Stomach smooth muscle (tissue), 2 donors: ENCODE measurements around the gene CCDC93.
"Not testable (repeated sequence)": the region's sequence is repeated elsewhere in the genome, so short reads cannot be mapped to it uniquely, and the experiment has no call there.

Source experiments
- H3K27ac ChIP-seq: one replicate; pipeline ENCODE4 v1.7.0; 2013; ENCODE audit warnings: mild to moderate bottlenecking, low read length, inconsistent platforms
- H3K27me3 ChIP-seq, 2 donors: one replicate each; pipeline ENCODE4 v1.7.0; 2013; ENCODE audit warnings: low read length in 2 of 2; ENCODE audit not compliant: insufficient read depth in 2 of 2, control insufficient read depth in 1 of 2
- H3K36me3 ChIP-seq, 2 donors: one replicate each; pipeline ENCODE4 v1.7.0; 2013; ENCODE audit warnings: low read length in 2 of 2; ENCODE audit not compliant: control insufficient read depth in 2 of 2, insufficient read depth in 2 of 2
- H3K4me1 ChIP-seq: one replicate; pipeline ENCODE4 v1.7.0; 2013; ENCODE audit warnings: low read length; ENCODE audit not compliant: control insufficient read depth, insufficient read depth
- H3K4me3 ChIP-seq, 2 donors: one replicate each; pipeline ENCODE4 v1.7.0; 2013; ENCODE audit warnings: low read length in 2 of 2
- H3K9ac ChIP-seq, 2 donors: one replicate each; pipeline ENCODE4 v1.7.0; 2013; ENCODE audit warnings: low read length in 2 of 2, mild to moderate bottlenecking in 1 of 2
- H3K9me3 ChIP-seq, 2 donors: one replicate each; pipeline ENCODE4 v1.7.0; 2013; ENCODE audit warnings: low read length in 2 of 2; ENCODE audit not compliant: control insufficient read depth in 2 of 2
- donor health status: healthy.
- donor health status: Pancreatic carcinoma.

Gene CCDC93

DNA sequence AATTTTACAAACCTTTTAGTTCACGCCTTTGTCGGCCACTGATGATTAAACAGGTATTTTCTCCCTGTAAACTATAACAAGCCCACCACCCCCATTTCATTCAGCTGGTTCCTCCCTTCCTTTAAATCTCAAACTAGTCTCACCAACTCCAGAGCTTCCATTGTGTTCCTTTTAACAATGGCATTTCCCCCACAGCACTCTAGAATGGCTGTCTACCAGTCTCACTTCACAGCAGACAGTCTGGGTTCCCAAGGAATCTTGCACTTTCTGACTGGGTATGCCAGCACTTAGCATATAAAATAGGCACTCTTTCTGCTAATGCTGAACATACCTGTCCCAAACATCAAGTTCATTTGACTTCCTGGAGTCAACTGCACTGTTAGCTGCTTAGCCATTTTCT is 75.3 kb downstream of the CCDC93 start:
- peaks cover 65 to 72% of the 10 kb centered on the region in 2 donors for H3K36me3 ChIP-seq

DNA sequence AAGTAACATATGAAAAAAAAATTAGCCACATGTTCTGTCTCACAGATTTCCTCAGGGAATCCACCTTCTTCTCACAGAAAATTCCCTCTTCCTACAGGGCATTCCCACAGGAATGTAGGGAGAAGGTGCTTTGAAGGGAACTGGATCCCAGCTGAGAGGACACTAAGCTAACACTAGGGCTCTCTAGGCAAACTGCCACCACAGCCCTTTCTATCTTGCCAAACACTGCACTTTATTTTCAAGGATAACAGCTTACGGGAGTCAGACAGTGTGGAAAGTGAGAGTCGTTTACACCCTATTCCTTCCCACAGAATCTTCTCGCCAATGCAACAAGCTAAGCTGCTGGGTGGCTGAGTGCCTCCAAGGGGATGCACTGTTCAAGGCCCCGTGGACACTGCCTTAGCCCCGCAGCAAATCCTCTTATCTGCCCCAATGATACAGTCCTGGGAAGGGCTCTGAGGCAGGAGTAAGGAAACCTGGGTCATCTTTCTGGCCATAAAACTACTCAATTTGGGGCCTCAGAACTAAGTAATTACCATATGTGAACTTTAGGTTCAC is 76.9 kb downstream of the CCDC93 start:
- Histone ChIP-seq H3K36me3 (peaks cover 76 to 82% of the 10 kb centered on the region in 2 donors), H3K4me1 (no peaks in the 10 kb centered on the region), H3K9me3 (no peaks in the 10 kb centered on the region), H3K4me3 (no peak overlapping the region), H3K9ac (no peak overlapping the region), H3K27me3 (no peaks in the 10 kb centered on the region), H3K27ac (no peak overlapping the region)

More for the DNA sequence above, 75.3 kb downstream of the CCDC93 start:
- H3K27ac ChIP-seq, result no peak overlapping the region
- no peaks in the 10 kb centered on the region for H3K9me3 ChIP-seq
- no peak overlapping the region for H3K4me3 ChIP-seq
- no peaks in the 10 kb centered on the region for H3K4me1 ChIP-seq
- no peak overlapping the region for H3K9ac ChIP-seq
- no peaks in the 10 kb centered on the region for H3K27me3 ChIP-seq

DNA sequence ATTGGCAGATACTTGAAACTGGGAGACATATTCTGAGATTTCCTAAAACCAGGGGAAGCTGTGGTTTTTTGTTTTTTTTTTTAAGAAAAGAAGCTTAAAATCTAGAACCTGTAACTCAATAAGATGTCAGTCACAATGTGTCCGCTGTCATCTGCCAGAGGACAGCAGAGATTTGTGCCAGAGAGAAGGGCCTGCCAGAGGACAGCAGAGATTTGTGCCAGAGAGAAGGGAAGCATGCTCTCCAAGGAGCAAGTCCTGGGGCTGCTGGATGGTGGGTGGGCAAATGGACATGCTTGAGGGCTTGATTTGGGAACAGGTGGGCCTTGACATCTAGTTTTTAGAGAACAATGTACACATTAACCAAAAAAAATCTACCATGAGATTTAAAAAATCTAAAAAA is 77.9 kb downstream of the CCDC93 start:
- Histone ChIP-seq H3K27ac (no peak overlapping the region), H3K9me3 (no peaks in the 10 kb centered on the region), H3K36me3 (peaks cover 80 to 82% of the 10 kb centered on the region in 2 donors), H3K9ac (no peak overlapping the region), H3K27me3 (no peaks in the 10 kb centered on the region), H3K4me3 (no peak overlapping the region), H3K4me1 (no peaks in the 10 kb centered on the region)

DNA sequence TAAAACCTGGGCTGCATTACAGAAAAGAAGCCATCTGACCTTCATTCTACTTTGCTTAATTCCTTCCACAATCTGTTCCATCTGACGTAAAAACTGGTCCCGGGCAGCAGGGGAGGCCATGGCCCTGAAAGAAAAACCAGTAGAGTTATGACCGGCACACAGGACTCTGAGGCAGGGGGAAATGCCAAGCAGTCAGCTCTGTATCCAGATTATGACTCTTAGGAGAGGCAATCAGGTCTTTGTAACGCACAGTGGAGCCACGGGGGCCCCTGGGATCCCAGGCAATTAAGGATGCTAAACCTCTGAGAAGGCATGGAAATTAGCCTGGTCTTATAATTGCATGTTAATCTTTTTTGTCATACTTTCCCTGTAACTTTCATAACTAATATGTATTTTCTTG is 78.4 kb downstream of the CCDC93 start:
- no peak overlapping the region for H3K4me3 ChIP-seq
- H3K9me3 ChIP-seq, result no peaks in the 10 kb centered on the region
- no peaks in the 10 kb centered on the region for H3K27me3 ChIP-seq
- no peaks in the 10 kb centered on the region for H3K4me1 ChIP-seq
- no peak overlapping the region for H3K9ac ChIP-seq
- H3K36me3 ChIP-seq, result peaks cover 80 to 82% of the 10 kb centered on the region in 2 donors
- H3K27ac ChIP-seq, result no peak overlapping the region

DNA sequence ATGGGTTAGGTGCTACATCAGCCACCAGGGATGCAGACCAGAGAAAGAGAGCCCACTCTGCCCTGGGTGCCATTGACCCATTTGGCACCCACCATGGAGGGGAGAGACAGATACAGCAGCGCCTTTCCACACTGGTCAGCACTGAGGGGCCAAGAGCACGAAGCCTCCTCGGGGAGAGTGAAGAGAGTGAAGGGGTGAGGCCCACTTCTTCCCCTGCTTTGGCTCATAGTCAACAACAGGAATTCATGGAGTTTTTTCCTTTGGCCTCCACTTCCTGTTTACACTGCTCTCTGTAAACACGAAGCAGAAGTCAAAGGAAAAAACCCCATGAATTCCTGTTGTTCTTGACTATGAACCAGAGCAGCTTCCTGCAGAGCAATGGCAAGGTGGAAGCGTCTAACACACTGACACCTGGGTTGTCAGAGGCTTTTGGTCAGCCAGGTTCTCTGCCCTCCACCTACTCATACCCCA is 80.0 kb downstream of the CCDC93 start:
- no peaks in the 10 kb centered on the region for H3K27me3 ChIP-seq
- no peak overlapping the region for H3K27ac ChIP-seq
- H3K9ac ChIP-seq, result no peak overlapping the region
- H3K4me1 ChIP-seq, result no peaks in the 10 kb centered on the region
- H3K4me3 ChIP-seq, result no peak overlapping the region
- H3K9me3 ChIP-seq, result no peaks in the 10 kb centered on the region
- peaks cover 77 to 80% of the 10 kb centered on the region in 2 donors for H3K36me3 ChIP-seq

DNA sequence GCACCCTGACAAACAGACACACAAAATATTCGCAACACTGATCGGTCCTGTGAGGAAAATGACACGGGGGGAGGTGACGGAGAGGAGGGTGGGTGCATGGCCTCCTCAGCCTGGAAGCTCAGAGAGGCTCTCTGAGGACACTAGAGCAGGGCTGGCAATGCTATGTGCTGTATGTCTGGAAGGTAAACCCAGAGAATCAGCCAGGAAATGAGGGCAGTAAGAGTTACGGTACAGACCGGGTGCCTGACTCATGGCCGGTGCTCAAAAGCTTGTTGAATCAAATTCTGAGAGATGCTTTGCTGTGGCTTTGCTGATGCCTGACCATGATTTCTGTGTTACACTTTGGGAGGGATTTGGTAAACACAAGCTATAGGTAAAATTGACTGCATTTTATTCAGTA is 81.9 kb downstream of the CCDC93 start:
- Histone ChIP-seq H3K27ac (no peak overlapping the region), H3K9ac (no peak overlapping the region), H3K4me3 (no peak overlapping the region), H3K4me1 (no peaks in the 10 kb centered on the region), H3K27me3 (no peaks in the 10 kb centered on the region), H3K36me3 (peaks cover 63 to 67% of the 10 kb centered on the region in 2 donors), H3K9me3 (no peaks in the 10 kb centered on the region)

DNA sequence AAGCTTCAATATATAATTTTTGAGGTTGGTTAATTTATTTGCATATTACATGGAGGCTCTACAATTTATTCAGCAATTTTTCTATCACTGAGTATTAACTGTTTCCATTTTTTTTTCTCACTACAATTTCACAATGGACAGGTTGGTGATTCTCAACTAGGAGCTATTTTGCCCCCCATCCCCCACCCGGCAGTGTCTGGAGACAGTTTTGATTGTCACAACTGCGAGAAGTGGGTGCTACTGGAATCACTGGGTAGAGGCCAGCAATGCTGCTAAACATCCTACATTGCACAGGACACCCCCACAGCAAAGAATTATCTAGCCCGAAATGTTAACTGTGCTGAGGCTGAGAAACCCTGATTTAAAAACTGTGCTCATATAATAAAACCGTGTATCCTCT is 82.6 kb downstream of the CCDC93 start:
- Histone ChIP-seq H3K36me3 (peaks cover 57 to 60% of the 10 kb centered on the region in 2 donors), H3K27me3 (no peaks in the 10 kb centered on the region), H3K9ac (no peak overlapping the region)

DNA sequence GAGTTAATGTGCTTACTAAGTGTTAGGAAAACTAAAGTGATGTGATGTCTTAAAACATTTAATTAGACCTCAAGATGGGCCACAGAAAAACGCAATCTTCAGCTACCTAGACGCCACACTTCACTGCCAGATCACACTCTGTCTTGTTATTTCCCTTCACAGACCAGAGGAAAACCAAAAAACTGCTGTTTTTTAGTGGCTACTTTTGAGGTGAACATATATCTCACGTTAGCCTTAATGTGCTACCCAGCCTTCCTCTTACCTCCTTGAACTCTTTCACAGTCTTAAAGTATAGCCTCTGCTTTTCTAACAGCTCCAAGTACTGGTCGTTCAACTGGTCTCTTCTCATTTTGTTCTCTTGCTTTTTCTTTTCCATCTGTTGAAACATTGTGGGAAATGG is 83.1 kb downstream of the CCDC93 start:
- Histone ChIP-seq H3K4me1 (no peaks in the 10 kb centered on the region), H3K27ac (no peak overlapping the region), H3K9ac (no peak overlapping the region), H3K27me3 (no peaks in the 10 kb centered on the region), H3K4me3 (no peak overlapping the region), H3K36me3 (peaks cover 56 to 57% of the 10 kb centered on the region in 2 donors), H3K9me3 (no peaks in the 10 kb centered on the region)

More for the DNA sequence above, 82.6 kb downstream of the CCDC93 start:
- Histone ChIP-seq H3K9me3 (no peaks in the 10 kb centered on the region), H3K4me3 (no peak overlapping the region), H3K4me1 (no peaks in the 10 kb centered on the region), H3K27ac (no peak overlapping the region)

DNA sequence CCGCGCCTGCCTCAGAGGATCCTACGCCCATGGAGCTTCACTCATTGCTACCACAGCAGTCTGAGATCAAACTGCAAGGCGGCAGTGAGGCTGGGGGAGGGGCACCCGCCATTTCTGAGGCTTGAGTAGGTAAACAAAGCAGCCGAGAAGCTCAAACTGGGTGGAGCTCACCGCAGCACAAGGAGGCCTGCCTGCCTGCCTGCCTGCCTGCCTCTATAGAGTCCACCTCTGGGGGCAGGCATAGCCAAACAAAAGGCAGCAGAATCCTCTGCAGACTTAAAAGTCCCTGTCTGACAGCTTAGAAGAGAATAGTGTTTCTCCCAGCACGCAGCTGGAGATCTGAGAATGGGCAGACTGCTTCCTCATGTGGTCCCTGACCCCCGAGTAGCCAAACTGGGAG is 90.4 kb downstream of the CCDC93 start:
- H3K36me3 ChIP-seq, result peaks cover 32 to 36% of the 10 kb centered on the region in 2 donors

DNA sequence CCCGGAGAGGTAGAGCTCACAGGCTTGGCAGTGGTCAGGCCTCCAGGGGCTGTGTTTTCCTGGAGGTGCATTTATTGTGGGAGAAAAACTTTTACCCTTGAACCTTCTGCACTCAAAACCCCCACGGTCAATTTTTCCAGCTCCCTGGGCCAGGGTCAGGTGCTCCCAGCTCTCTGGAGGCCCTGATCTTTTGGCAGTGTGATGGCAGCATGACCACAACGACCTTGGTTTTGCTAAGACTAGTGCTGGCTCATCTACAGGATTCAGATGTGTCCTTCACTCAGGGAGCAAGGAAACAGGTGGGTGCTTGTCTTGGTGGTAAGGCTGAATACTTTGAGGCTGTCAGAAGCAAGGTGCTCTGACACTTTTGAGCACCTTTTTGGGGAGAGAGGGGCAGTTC is 92.3 kb downstream of the CCDC93 start:
- Histone ChIP-seq H3K4me1 (no peaks in the 10 kb centered on the region), H3K36me3 (peaks cover 45 to 50% of the 10 kb centered on the region in 2 donors), H3K4me3 (no peak overlapping the region), H3K27ac (no peak overlapping the region), H3K9ac (no peak overlapping the region), H3K27me3 (no peaks in the 10 kb centered on the region), H3K9me3 (no peaks in the 10 kb centered on the region)

More for the DNA sequence above, 90.4 kb downstream of the CCDC93 start:
- H3K27ac ChIP-seq, H3K4me3 ChIP-seq, H3K27me3 ChIP-seq, H3K9me3 ChIP-seq, H3K9ac ChIP-seq, H3K4me1 ChIP-seq: not testable (repeated sequence)

DNA sequence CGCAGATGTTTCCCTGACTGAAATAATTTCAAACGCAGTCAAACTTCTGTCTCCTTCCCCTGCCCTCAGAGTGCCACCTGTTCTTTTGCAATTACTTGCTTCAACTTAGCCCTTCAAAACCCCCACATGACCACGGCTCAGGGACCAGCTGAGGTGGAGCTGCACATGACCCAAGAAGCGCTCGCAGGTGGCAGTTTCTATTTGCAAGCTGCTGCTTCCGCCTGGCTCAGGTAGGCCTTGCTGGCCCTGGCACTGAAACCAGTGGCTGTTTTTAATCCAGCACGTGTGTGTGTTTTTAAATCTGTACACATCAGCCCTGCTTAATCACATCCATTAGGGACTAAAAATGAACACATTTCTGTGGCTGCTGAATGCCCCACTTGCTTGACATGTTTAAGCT is 95.3 kb downstream of the CCDC93 start:
- peaks cover 51 to 56% of the 10 kb centered on the region in 2 donors for H3K36me3 ChIP-seq
- no peaks in the 10 kb centered on the region for H3K4me1 ChIP-seq
- H3K9me3 ChIP-seq, result no peaks in the 10 kb centered on the region
- no peaks in the 10 kb centered on the region for H3K27me3 ChIP-seq
- H3K9ac ChIP-seq, result no peak overlapping the region
- no peak overlapping the region for H3K4me3 ChIP-seq
- no peak overlapping the region for H3K27ac ChIP-seq
